Measurements from ENCODE around the gene FOXP1. TPM values are rescaled to one million over a fixed set of nuclear protein-coding genes. Genes with fewer than 3 reads are reported as not detected.

Gene FOXP1
- total and polyA plus RNA-seq, 2 of the 13 experiments (the other 11 are each of a cell fraction or from before 2014, with no cell fraction given) = 40.4 to 59.0 TPM

DNA sequence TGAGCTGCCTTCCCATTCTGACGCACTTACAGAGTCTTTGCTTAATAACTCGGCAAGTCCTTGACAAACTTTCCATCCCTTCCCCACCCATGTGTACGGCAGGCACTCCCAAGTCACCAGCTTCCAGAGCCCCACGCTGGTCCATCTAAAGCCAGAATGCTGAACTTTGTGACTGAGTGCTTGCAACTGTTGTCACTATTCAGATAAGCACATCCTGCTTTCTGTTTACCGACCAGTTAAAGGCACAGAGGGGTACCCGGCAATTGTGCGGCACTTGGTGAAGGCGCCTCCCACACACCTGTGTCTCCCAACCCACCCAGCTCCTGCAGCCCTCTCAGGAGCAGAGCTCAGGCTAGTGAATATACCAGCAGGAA is 430.6 kb downstream of the FOXP1 start (continued):
- TF ChIP-seq ARHGAP35 (CRISPR knock-in tag; IDR thresholded peaks at IDR 0.05; ENCODE audit: borderline replicate concordance) (no peak; the same call in 1 of the 2 replicates), SMAD1 (CRISPR knock-in tag; IDR thresholded peaks at IDR 0.05; ENCODE audit: borderline replicate concordance, low read depth) (0 out of 2 replicates have a peak, but pooled peaks have one; percentile 39), HNF4G (IDR thresholded peaks at IDR 0.05; ENCODE audit: borderline replicate concordance, low read depth, low read length) (peak; percentile 59; the same call in 1 of the 2 replicates), HNF4G (CRISPR knock-in tag; IDR thresholded peaks at IDR 0.05; ENCODE audit: borderline replicate concordance, low read depth) (peak; percentile 83; the same call in 1 of the 2 replicates), PCBP2 (optimal IDR thresholded peaks at IDR 0.05; ENCODE audit: low read depth, low read length, poor library complexity, severe bottlenecking) (no peak), MTF1 (CRISPR knock-in tag; IDR thresholded peaks at IDR 0.05) (no peak), KDM3A (CRISPR knock-in tag; IDR thresholded peaks at IDR 0.05; ENCODE audit: low read depth) (peak; percentile 48; the same call in 1 of the 2 replicates), KLF13 (CRISPR knock-in tag; IDR thresholded peaks at IDR 0.05) (no peak), U2AF1 (optimal IDR thresholded peaks at IDR 0.05; ENCODE audit: low read depth, low read length) (no peak), NR3C1 (CRISPR knock-in tag; IDR thresholded peaks at IDR 0.05) (no peak), ZKSCAN5 (CRISPR knock-in tag; IDR thresholded peaks at IDR 0.05) (no peak), SRSF9 (IDR thresholded peaks at IDR 0.05; ENCODE audit: borderline replicate concordance, insufficient read depth, low read depth, low read length, poor library complexity, severe bottlenecking) (no peak), REXO4 (CRISPR knock-in tag; IDR thresholded peaks at IDR 0.05; ENCODE audit: borderline replicate concordance) (no peak), REL (CRISPR knock-in tag; conservative IDR thresholded peaks at IDR 0.05) (no peak), ZNF121 (CRISPR knock-in tag; IDR thresholded peaks at IDR 0.05) (peak; percentile 57), ZNF674 (CRISPR knock-in tag; IDR thresholded peaks at IDR 0.05; ENCODE audit: low read depth) (no peak), TARDBP (CRISPR knock-in tag; IDR thresholded peaks at IDR 0.05) (peak; percentile 91; the same call in 1 of the 2 replicates), REPIN1 (CRISPR knock-in tag; IDR thresholded peaks at IDR 0.05; ENCODE audit: borderline replicate concordance, low read depth) (peak; percentile 63; the same call in 1 of the 2 replicates), ZNF615 (CRISPR knock-in tag; IDR thresholded peaks at IDR 0.05; ENCODE audit: borderline replicate concordance) (no peak), ZNF235 (CRISPR knock-in tag; IDR thresholded peaks at IDR 0.05; ENCODE audit: borderline replicate concordance) (no peak), ZNF768 (CRISPR knock-in tag; IDR thresholded peaks at IDR 0.05) (no peak), CENPT (CRISPR knock-in tag; IDR thresholded peaks at IDR 0.05; ENCODE audit: low read depth) (no peak), TRAFD1 (CRISPR knock-in tag; IDR thresholded peaks at IDR 0.05; ENCODE audit: borderline replicate concordance) (no peak), SIN3B (IDR thresholded peaks at IDR 0.05; ENCODE audit: low read length) (no peak), ZFP90 (CRISPR knock-in tag; IDR thresholded peaks at IDR 0.05; ENCODE audit: borderline replicate concordance) (peak; percentile 69; the same call in 1 of the 2 replicates), NFKB2 (CRISPR knock-in tag; IDR thresholded peaks at IDR 0.05; ENCODE audit: borderline replicate concordance) (no peak), MYNN (CRISPR knock-in tag; IDR thresholded peaks at IDR 0.05; ENCODE audit: low read depth) (no peak)
- TF ChIP-seq, protein P1, sequence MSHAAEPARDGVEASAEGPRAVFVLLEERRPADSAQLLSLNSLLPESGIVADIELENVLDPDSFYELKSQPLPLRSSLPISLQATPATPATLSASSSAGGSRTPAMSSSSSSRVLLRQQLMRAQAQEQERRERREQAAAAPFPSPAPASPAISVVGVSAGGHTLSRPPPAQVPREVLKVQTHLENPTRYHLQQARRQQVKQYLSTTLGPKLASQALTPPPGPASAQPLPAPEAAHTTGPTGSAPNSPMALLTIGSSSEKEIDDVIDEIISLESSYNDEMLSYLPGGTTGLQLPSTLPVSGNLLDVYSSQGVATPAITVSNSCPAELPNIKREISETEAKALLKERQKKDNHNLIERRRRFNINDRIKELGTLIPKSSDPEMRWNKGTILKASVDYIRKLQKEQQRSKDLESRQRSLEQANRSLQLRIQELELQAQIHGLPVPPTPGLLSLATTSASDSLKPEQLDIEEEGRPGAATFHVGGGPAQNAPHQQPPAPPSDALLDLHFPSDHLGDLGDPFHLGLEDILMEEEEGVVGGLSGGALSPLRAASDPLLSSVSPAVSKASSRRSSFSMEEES (CRISPR knock-in tag; IDR thresholded peaks at IDR 0.05) = no peak
- TF ChIP-seq, protein P2, sequence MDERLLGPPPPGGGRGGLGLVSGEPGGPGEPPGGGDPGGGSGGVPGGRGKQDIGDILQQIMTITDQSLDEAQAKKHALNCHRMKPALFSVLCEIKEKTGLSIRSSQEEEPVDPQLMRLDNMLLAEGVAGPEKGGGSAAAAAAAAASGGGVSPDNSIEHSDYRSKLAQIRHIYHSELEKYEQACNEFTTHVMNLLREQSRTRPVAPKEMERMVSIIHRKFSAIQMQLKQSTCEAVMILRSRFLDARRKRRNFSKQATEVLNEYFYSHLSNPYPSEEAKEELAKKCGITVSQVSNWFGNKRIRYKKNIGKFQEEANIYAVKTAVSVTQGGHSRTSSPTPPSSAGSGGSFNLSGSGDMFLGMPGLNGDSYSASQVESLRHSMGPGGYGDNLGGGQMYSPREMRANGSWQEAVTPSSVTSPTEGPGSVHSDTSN (CRISPR knock-in tag; IDR thresholded peaks at IDR 0.05) = no peak
